ENCODE results near the gene SLC16A13. TPM values are rescaled to one million over a fixed set of nuclear protein-coding genes. Genes with fewer than 3 reads are reported as not detected.

Gene SLC16A13
- total RNA-seq, 4 donors from 2014 or later = 0.22 to 1.8 (median 1.1) TPM

GRCh38 chr17:7011942-7012254 is 23.9 kb upstream of the SLC16A13 start:
- Histone ChIP-seq H3K9me3 (no peaks in the 10 kb centered on the region), H3K4me3 (peak overlapping the region; percentile 71 to 98 (median 90)), H3K4me1 (peaks cover 0 to 60% (median 42%) of the 10 kb centered on the region in 4 donors), H3K27me3 (no peaks in the 10 kb centered on the region), H3K27ac (peak overlapping the region; percentile 95 to 98 (median 98)), H3K36me3 (peaks cover 0 to 32% (median 0%) of the 10 kb centered on the region in 3 donors)
- WGBS, 2 donors = 1 to 3% methylated on average over 6 of the region's 6 CpGs
- no peak for TF ChIP-seq CTCF (IDR thresholded peaks at IDR 0.05)
- TF ChIP-seq POLR2A (IDR thresholded peaks at IDR 0.05) = no peak
- no peak for TF ChIP-seq EP300 (IDR thresholded peaks at IDR 0.05)
- no peak for DNase-seq (ENCODE audit: low spot score in 2 of 2)

GRCh38 chr17:7014261-7014994 is 21.4 kb upstream of the SLC16A13 start:
- 0 to 1% methylated on average over 40 to 53 of the region's 75 CpGs for WGBS, 2 donors
- peaks cover 0 to 82% (median 51%) of the 10 kb centered on the region in 4 donors for H3K4me1 ChIP-seq

GRCh38 chr17:7014995-7015958 is 20.5 kb upstream of the SLC16A13 start:
- Histone ChIP-seq H3K27me3 (no peaks in the 10 kb centered on the region), H3K27ac (peak overlapping the region; percentile 95 to 98 (median 98)), H3K4me3 (peak overlapping the region; percentile 71 to 98 (median 90)), H3K36me3 (peaks cover 0 to 16% (median 0%) of the 10 kb centered on the region in 3 donors), H3K4me1 (peaks cover 0 to 80% (median 46%) of the 10 kb centered on the region in 4 donors), H3K9me3 (no peaks in the 10 kb centered on the region)
- TF ChIP-seq POLR2A (IDR thresholded peaks at IDR 0.05) (peak; percentile 50 to 63), CTCF (IDR thresholded peaks at IDR 0.05) (no peak), EP300 (IDR thresholded peaks at IDR 0.05) (no peak)
- WGBS, 2 donors = 12 to 21% methylated on average over 28 to 35 of the region's 56 CpGs
- DNase-seq (ENCODE audit: low spot score in 2 of 2) = no peak

More at GRCh38 chr17:7014261-7014994, 21.4 kb upstream of the SLC16A13 start:
- no peaks in the 10 kb centered on the region for H3K9me3 ChIP-seq
- TF ChIP-seq EP300 (IDR thresholded peaks at IDR 0.05) = peak; percentile 86 to 95
- peak; percentile 78 to 95 (median 87) for TF ChIP-seq CTCF (IDR thresholded peaks at IDR 0.05)
- peak in 1 of 2 donors; percentile 72 for TF ChIP-seq POLR2A (IDR thresholded peaks at IDR 0.05)
- DNase-seq (ENCODE audit: low spot score in 2 of 2) = peak; percentile 90 to 96
- H3K27me3 ChIP-seq = no peaks in the 10 kb centered on the region
- peak overlapping the region; percentile 71 to 98 (median 90) for H3K4me3 ChIP-seq
- H3K36me3 ChIP-seq = peaks cover 0 to 23% (median 0%) of the 10 kb centered on the region in 3 donors
- peak overlapping the region; percentile 95 to 98 (median 98) for H3K27ac ChIP-seq

GRCh38 chr17:7016418-7016817 is 19.4 kb upstream of the SLC16A13 start:
- peak overlapping the region in 2 of 4 donors; percentile 98 for H3K27ac ChIP-seq
- DNase-seq (ENCODE audit: low spot score in 2 of 2) = no peak
- no peaks in the 10 kb centered on the region for H3K9me3 ChIP-seq
- H3K4me1 ChIP-seq = peaks cover 0 to 74% (median 36%) of the 10 kb centered on the region in 4 donors
- TF ChIP-seq CTCF (IDR thresholded peaks at IDR 0.05) (no peak), POLR2A (IDR thresholded peaks at IDR 0.05) (no peak), EP300 (IDR thresholded peaks at IDR 0.05) (no peak)
- H3K36me3 ChIP-seq = peaks cover 0 to 16% (median 0%) of the 10 kb centered on the region in 3 donors
- no peak overlapping the region for H3K4me3 ChIP-seq
- 64 to 79% methylated on average over 3 of the region's 3 CpGs for WGBS, 2 donors
- no peaks in the 10 kb centered on the region for H3K27me3 ChIP-seq

Data from tibial nerve (tissue), 4 donors.